HEK293 (cell line): ENCODE measurements around the gene CUTC.

Source experiments
- CTCF ChIA-PET: fragments of 350-600 bp; formaldehyde crosslinking; extraction: SDS; loops from one replicate; lab custom pipeline; 2021; ENCODE audit warnings: antibody characterized with exemption; lab: Yijun Ruan, JAX
- POLR2A ChIA-PET: fragments of 300-600 bp; formaldehyde crosslinking; extraction: SDS; loops from one replicate; lab custom pipeline; 2020; ENCODE audit warnings: antibody characterized with exemption, inconsistent platforms; lab: Yijun Ruan, JAX
- H3K27ac ChIP-seq: fragments of 200-500 bp; sonication (Bioruptor generic); 2 replicates; pipeline ENCODE4 v1.5.1; 2014; ENCODE audit warnings: low read depth, low read length, control low read depth, inconsistent platforms; ENCODE audit errors: extremely low read depth
- H3K36me3 ChIP-seq, 2 experiments: fragments of 200-500 bp in 1 of 2; sonication (Bioruptor generic) in 1 of 2; 1 replicate in 1 of 2; 2 replicates in 1 of 2; pipeline ENCODE4 v1.5.1; 2014 to 2017; ENCODE audit warnings: inconsistent platforms in 2 of 2, low read length in 2 of 2; ENCODE audit not compliant: control insufficient read depth in 2 of 2, insufficient read depth in 1 of 2
- H3K4me1 ChIP-seq: fragments of 200-500 bp; sonication (Bioruptor generic); 2 replicates; pipeline ENCODE4 v1.5.1; 2014; ENCODE audit warnings: mild to moderate bottlenecking, low read length, inconsistent platforms; ENCODE audit not compliant: control insufficient read depth, insufficient read depth
- H3K4me3 ChIP-seq: 2 replicates; pipeline ENCODE4 v1.5.1; 2011; ENCODE audit warnings: low read depth, mild to moderate bottlenecking, control low read depth, low read length, moderate library complexity
- H3K9me3 ChIP-seq: fragments of 200-500 bp; sonication (Bioruptor generic); 2 replicates; pipeline ENCODE4 v1.5.1; 2014; ENCODE audit warnings: low read depth, low read length, inconsistent platforms; ENCODE audit not compliant: control insufficient read depth, insufficient read depth
- HOXA7 ChIP-seq: sonication (generic); formaldehyde crosslinking; IDR thresholded peaks from 2 replicates; pipeline ENCODE4 v1.8.1; 2022; ENCODE audit warnings: missing genetic modification reagents, borderline replicate concordance
- KLF7 ChIP-seq: fragments of 450-650 bp; formaldehyde crosslinking; IDR thresholded peaks from 2 replicates; pipeline ENCODE4 v1.5.1; 2016; ENCODE audit warnings: missing biosample characterization, missing genetic modification characterization, borderline replicate concordance
- MEIS1 ChIP-seq: sonication (generic); formaldehyde crosslinking; IDR thresholded peaks from 2 replicates; pipeline ENCODE4 v1.8.1; 2022; ENCODE audit warnings: missing genetic modification reagents, mild to moderate bottlenecking, borderline replicate concordance
- SP2 ChIP-seq: fragments of 450-650 bp; formaldehyde crosslinking; IDR thresholded peaks from 2 replicates; pipeline ENCODE4 v1.5.1; 2016; ENCODE audit warnings: missing biosample characterization, missing genetic modification characterization
- SP7 ChIP-seq: fragments of 450-650 bp; formaldehyde crosslinking; IDR thresholded peaks from 2 replicates; pipeline ENCODE4 v1.5.1; 2016; ENCODE audit warnings: missing biosample characterization, missing genetic modification characterization
- ZEB2 ChIP-seq: fragments of 450-650 bp; formaldehyde crosslinking; IDR thresholded peaks from 2 replicates; pipeline ENCODE4 v1.5.1; 2016; ENCODE audit warnings: missing biosample characterization, missing genetic modification characterization
- ZFP41 ChIP-seq: fragments of 450-650 bp; formaldehyde crosslinking; IDR thresholded peaks from 2 replicates; pipeline ENCODE4 v1.5.1; 2016; ENCODE audit warnings: missing biosample characterization, missing genetic modification characterization, borderline replicate concordance
- ZNF138 ChIP-seq: fragments of 450-650 bp; formaldehyde crosslinking; IDR thresholded peaks from 2 replicates; pipeline ENCODE4 v1.5.1; 2016; ENCODE audit warnings: missing biosample characterization, missing genetic modification characterization, borderline replicate concordance
- ZNF16 ChIP-seq: fragments of 450-650 bp; formaldehyde crosslinking; IDR thresholded peaks from 2 replicates; pipeline ENCODE4 v1.5.1; 2016; ENCODE audit warnings: low read depth, missing biosample characterization, missing genetic modification characterization
- ZNF19 ChIP-seq: fragments of 450-650 bp; formaldehyde crosslinking; IDR thresholded peaks from 2 replicates; pipeline ENCODE4; 2016; ENCODE audit warnings: missing biosample characterization, missing genetic modification characterization, low read depth
- ZNF214 ChIP-seq: fragments of 450-650 bp; formaldehyde crosslinking; IDR thresholded peaks from 2 replicates; pipeline ENCODE4 v1.5.1; 2017; ENCODE audit warnings: missing biosample characterization, mild to moderate bottlenecking, missing genetic modification characterization, borderline replicate concordance
- ZNF23 ChIP-seq: fragments of 450-650 bp; formaldehyde crosslinking; IDR thresholded peaks from 2 replicates; pipeline ENCODE4 v1.5.1; 2016; ENCODE audit warnings: missing biosample characterization, missing genetic modification characterization, borderline replicate concordance
- ZNF248 ChIP-seq: fragments of 450-650 bp; formaldehyde crosslinking; IDR thresholded peaks from 2 replicates; pipeline ENCODE4 v1.5.1; 2017; ENCODE audit warnings: missing biosample characterization, missing genetic modification characterization
- ZNF302 ChIP-seq: fragments of 450-650 bp; formaldehyde crosslinking; IDR thresholded peaks from 2 replicates; pipeline ENCODE4 v1.5.1; 2016; ENCODE audit warnings: missing biosample characterization, missing genetic modification characterization, low read depth
- ZNF335 ChIP-seq: fragments of 450-650 bp; formaldehyde crosslinking; conservative IDR thresholded peaks from 2 replicates; pipeline ENCODE4 v1.5.1; 2016; ENCODE audit warnings: missing biosample characterization, missing genetic modification characterization
- ZNF341 ChIP-seq: fragments of 450-650 bp; formaldehyde crosslinking; IDR thresholded peaks from 2 replicates; pipeline ENCODE4; 2016; ENCODE audit warnings: low read depth, missing biosample characterization, missing genetic modification characterization
- ZNF555 ChIP-seq: fragments of 450-650 bp; formaldehyde crosslinking; conservative IDR thresholded peaks from 2 replicates; pipeline ENCODE4 v1.5.1; 2017; ENCODE audit warnings: missing biosample characterization, mild to moderate bottlenecking, missing genetic modification characterization, inconsistent platforms
- ZNF558 ChIP-seq: fragments of 450-650 bp; formaldehyde crosslinking; IDR thresholded peaks from 2 replicates; pipeline ENCODE4 v1.5.1; 2016; ENCODE audit warnings: missing biosample characterization, missing genetic modification characterization
- ZNF560 ChIP-seq: fragments of 450-650 bp; formaldehyde crosslinking; IDR thresholded peaks from 2 replicates; pipeline ENCODE4 v1.5.1; 2017; ENCODE audit warnings: missing biosample characterization, missing genetic modification characterization, borderline replicate concordance
- ZNF571 ChIP-seq: fragments of 450-650 bp; formaldehyde crosslinking; IDR thresholded peaks from 2 replicates; pipeline ENCODE4 v1.5.0; 2017; ENCODE audit warnings: missing biosample characterization, missing genetic modification characterization
- ZNF610 ChIP-seq: fragments of 450-650 bp; formaldehyde crosslinking; IDR thresholded peaks from 2 replicates; pipeline ENCODE4 v1.5.1; 2016; ENCODE audit warnings: missing biosample characterization, missing genetic modification characterization, borderline replicate concordance
- ZNF624 ChIP-seq: fragments of 450-650 bp; formaldehyde crosslinking; IDR thresholded peaks from 2 replicates; pipeline ENCODE4 v1.5.1; 2017; ENCODE audit warnings: missing biosample characterization, missing genetic modification characterization
- ZNF747 ChIP-seq: fragments of 450-650 bp; formaldehyde crosslinking; IDR thresholded peaks from 2 replicates; pipeline ENCODE4 v1.5.1; 2016; ENCODE audit warnings: missing biosample characterization, missing genetic modification characterization
- ZNF792 ChIP-seq: fragments of 450-650 bp; formaldehyde crosslinking; IDR thresholded peaks from 2 replicates; pipeline ENCODE4 v1.5.1; 2016; ENCODE audit warnings: missing biosample characterization, missing genetic modification characterization
- TF ChIP-seq, protein P1 (sequence below): fragments of 450-650 bp; formaldehyde crosslinking; IDR thresholded peaks from 2 replicates; pipeline ENCODE4 v1.5.1; 2016; ENCODE audit warnings: missing biosample characterization, missing genetic modification characterization
- TF ChIP-seq, protein P2 (sequence below): fragments of 450-650 bp; formaldehyde crosslinking; IDR thresholded peaks from 2 replicates; pipeline ENCODE4 v1.5.1; 2017; ENCODE audit warnings: missing biosample characterization, missing genetic modification characterization
- TF ChIP-seq, protein P3 (sequence below): fragments of 450-650 bp; formaldehyde crosslinking; IDR thresholded peaks from 2 replicates; pipeline ENCODE4 v1.5.1; 2017; ENCODE audit warnings: missing biosample characterization, missing genetic modification characterization
- TF ChIP-seq, protein P4 (sequence below): fragments of 450-650 bp; formaldehyde crosslinking; IDR thresholded peaks from 2 replicates; pipeline ENCODE4 v1.5.1; 2016; ENCODE audit warnings: missing biosample characterization, missing genetic modification characterization

Gene CUTC

DNA sequence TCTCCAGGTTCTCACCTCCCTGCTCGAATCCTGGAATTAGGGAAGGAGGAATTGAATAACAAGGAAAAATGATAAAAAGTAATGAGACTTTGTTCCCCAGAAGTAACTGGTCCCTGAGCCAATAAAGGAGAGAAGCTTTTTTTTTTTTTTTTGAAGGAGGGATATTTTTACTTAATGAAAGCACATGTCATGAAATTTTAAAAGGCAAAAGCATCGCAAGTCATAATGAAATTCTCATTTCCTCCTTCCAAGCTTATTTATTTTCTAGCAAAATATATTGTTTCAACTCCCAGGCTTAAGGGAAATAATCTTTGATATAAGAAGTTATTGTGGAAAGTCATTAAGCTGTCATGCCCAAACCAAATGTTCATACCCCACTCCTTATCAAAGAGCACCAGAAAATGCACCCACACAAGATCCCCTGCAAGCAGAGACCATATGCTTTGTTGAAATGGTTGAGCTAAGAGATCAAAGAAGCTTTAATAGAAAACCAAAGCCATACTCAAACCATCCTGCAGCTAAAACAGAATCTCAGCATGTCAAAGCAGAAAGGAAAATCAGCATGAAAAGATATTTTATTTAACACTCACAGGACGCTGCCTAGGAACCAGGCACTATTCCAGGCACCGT lies 33.8 kb downstream of the CUTC start:
- Histone ChIP-seq H3K27ac (no peak overlapping the region), H3K9me3 (no peaks in the 10 kb centered on the region), H3K4me1 (no peaks in the 10 kb centered on the region), H3K4me3 (no peak overlapping the region)
- no peak for TF ChIP-seq ZNF555 (tag by site-specific recombination)
- TF ChIP-seq HOXA7 (CRISPR knock-in tag), result no peak
- TF ChIP-seq ZNF792 (tag by site-specific recombination), result no peak
- TF ChIP-seq ZNF138 (tag by site-specific recombination), result no peak
- TF ChIP-seq ZNF214 (tag by site-specific recombination), result no peak
- no peak for TF ChIP-seq ZNF335 (tag by site-specific recombination)
- TF ChIP-seq ZEB2 (tag by site-specific recombination), result no peak
- TF ChIP-seq, protein P1, sequence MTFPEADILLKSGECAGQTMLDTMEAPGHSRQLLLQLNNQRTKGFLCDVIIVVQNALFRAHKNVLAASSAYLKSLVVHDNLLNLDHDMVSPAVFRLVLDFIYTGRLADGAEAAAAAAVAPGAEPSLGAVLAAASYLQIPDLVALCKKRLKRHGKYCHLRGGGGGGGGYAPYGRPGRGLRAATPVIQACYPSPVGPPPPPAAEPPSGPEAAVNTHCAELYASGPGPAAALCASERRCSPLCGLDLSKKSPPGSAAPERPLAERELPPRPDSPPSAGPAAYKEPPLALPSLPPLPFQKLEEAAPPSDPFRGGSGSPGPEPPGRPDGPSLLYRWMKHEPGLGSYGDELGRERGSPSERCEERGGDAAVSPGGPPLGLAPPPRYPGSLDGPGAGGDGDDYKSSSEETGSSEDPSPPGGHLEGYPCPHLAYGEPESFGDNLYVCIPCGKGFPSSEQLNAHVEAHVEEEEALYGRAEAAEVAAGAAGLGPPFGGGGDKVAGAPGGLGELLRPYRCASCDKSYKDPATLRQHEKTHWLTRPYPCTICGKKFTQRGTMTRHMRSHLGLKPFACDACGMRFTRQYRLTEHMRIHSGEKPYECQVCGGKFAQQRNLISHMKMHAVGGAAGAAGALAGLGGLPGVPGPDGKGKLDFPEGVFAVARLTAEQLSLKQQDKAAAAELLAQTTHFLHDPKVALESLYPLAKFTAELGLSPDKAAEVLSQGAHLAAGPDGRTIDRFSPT, result no peak
- TF ChIP-seq ZNF560 (tag by site-specific recombination), result no peak
- TF ChIP-seq, protein P2, sequence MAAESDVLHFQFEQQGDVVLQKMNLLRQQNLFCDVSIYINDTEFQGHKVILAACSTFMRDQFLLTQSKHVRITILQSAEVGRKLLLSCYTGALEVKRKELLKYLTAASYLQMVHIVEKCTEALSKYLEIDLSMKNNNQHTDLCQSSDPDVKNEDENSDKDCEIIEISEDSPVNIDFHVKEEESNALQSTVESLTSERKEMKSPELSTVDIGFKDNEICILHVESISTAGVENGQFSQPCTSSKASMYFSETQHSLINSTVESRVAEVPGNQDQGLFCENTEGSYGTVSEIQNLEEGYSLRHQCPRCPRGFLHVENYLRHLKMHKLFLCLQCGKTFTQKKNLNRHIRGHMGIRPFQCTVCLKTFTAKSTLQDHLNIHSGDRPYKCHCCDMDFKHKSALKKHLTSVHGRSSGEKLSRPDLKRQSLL (tag by site-specific recombination), result no peak
- TF ChIP-seq, protein P3, sequence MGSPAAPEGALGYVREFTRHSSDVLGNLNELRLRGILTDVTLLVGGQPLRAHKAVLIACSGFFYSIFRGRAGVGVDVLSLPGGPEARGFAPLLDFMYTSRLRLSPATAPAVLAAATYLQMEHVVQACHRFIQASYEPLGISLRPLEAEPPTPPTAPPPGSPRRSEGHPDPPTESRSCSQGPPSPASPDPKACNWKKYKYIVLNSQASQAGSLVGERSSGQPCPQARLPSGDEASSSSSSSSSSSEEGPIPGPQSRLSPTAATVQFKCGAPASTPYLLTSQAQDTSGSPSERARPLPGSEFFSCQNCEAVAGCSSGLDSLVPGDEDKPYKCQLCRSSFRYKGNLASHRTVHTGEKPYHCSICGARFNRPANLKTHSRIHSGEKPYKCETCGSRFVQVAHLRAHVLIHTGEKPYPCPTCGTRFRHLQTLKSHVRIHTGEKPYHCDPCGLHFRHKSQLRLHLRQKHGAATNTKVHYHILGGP (tag by site-specific recombination), result no peak
- no peak for TF ChIP-seq ZNF23 (tag by site-specific recombination)
- TF ChIP-seq ZNF248 (tag by site-specific recombination), result no peak
- no peak for TF ChIP-seq MEIS1
- TF ChIP-seq, all 188 proteins: peak for 0
- CTCF ChIA-PET, result interaction anchor here (0.8 kb wide), 1 partner anchor 27 kb away, joined by 3 read pairs; no protein-coding TSS in a partner anchor
- POLR2A ChIA-PET, result no interaction called here
- H3K36me3 ChIP-seq, result no peaks in the 10 kb centered on the region; a peak in 1 of 3 replicates

DNA sequence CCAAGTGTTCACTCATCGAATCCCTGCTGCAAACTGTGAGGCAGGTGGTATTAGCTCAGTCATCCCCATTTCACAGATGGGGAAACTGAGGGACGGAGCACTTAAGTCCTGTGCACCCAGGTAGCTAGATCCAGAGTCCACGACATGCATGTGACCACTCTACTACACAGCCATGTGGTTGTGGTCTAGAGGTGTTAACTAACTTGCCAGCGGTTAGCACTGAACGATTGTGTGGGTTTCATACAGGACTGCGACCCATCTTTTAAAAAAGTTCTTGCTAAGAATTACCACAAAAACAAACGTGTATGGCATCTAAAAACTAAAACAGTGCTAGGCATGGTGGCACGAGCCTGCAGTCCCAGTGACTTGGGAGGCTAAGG lies 34.3 kb downstream of the CUTC start:
- no peak overlapping the region for H3K27ac ChIP-seq
- ChIA-PET CTCF (interaction anchor here (0.8 kb wide), 1 partner anchor 26 kb away, joined by 3 read pairs; no protein-coding TSS in a partner anchor), POLR2A (no interaction called here)
- TF ChIP-seq ZNF747 (tag by site-specific recombination) (no peak), ZNF19 (tag by site-specific recombination) (no peak), ZNF610 (tag by site-specific recombination) (no peak), SP7 (tag by site-specific recombination) (no peak), SP2 (tag by site-specific recombination) (no peak), ZNF624 (tag by site-specific recombination) (no peak), ZNF558 (tag by site-specific recombination) (no peak), ZFP41 (no peak), ZNF341 (no peak), ZNF302 (tag by site-specific recombination) (no peak), ZNF571 (tag by site-specific recombination) (no peak), ZNF16 (tag by site-specific recombination) (no peak), KLF7 (tag by site-specific recombination) (no peak)
- TF ChIP-seq, protein P4, sequence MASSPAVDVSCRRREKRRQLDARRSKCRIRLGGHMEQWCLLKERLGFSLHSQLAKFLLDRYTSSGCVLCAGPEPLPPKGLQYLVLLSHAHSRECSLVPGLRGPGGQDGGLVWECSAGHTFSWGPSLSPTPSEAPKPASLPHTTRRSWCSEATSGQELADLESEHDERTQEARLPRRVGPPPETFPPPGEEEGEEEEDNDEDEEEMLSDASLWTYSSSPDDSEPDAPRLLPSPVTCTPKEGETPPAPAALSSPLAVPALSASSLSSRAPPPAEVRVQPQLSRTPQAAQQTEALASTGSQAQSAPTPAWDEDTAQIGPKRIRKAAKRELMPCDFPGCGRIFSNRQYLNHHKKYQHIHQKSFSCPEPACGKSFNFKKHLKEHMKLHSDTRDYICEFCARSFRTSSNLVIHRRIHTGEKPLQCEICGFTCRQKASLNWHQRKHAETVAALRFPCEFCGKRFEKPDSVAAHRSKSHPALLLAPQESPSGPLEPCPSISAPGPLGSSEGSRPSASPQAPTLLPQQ (tag by site-specific recombination), result no peak
- no peaks in the 10 kb centered on the region; a peak in 1 of 3 replicates for H3K36me3 ChIP-seq
- no peaks in the 10 kb centered on the region for H3K4me1 ChIP-seq
- H3K4me3 ChIP-seq, result no peak overlapping the region
- no peaks in the 10 kb centered on the region for H3K9me3 ChIP-seq
